ENCODE results near the gene DVL2. TPM values are rescaled to one million over a fixed set of nuclear protein-coding genes. Genes with fewer than 3 reads are reported as not detected.

DVL2 gene
- total and polyA plus RNA-seq, 2 of the 13 experiments (the other 11 are each of a cell fraction or from before 2014, with no cell fraction given), result 5.7 to 38.2 TPM

- TF ChIP-seq, protein P1, sequence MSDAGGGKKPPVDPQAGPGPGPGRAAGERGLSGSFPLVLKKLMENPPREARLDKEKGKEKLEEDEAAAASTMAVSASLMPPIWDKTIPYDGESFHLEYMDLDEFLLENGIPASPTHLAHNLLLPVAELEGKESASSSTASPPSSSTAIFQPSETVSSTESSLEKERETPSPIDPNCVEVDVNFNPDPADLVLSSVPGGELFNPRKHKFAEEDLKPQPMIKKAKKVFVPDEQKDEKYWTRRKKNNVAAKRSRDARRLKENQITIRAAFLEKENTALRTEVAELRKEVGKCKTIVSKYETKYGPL (CRISPR knock-in tag; IDR thresholded peaks at IDR 0.05), result no peak
- TF ChIP-seq, protein P2, sequence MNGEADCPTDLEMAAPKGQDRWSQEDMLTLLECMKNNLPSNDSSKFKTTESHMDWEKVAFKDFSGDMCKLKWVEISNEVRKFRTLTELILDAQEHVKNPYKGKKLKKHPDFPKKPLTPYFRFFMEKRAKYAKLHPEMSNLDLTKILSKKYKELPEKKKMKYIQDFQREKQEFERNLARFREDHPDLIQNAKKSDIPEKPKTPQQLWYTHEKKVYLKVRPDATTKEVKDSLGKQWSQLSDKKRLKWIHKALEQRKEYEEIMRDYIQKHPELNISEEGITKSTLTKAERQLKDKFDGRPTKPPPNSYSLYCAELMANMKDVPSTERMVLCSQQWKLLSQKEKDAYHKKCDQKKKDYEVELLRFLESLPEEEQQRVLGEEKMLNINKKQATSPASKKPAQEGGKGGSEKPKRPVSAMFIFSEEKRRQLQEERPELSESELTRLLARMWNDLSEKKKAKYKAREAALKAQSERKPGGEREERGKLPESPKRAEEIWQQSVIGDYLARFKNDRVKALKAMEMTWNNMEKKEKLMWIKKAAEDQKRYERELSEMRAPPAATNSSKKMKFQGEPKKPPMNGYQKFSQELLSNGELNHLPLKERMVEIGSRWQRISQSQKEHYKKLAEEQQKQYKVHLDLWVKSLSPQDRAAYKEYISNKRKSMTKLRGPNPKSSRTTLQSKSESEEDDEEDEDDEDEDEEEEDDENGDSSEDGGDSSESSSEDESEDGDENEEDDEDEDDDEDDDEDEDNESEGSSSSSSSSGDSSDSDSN (CRISPR knock-in tag; IDR thresholded peaks at IDR 0.05), result no peak; the same call in 1 of the 2 replicates
- TF ChIP-seq CHCHD3 (CRISPR knock-in tag; IDR thresholded peaks at IDR 0.05), result no peak
- TF ChIP-seq CENPBD1 (CRISPR knock-in tag; IDR thresholded peaks at IDR 0.05; ENCODE audit: borderline replicate concordance, low read depth), result 0 out of 2 replicates have a peak, but pooled peaks have one; percentile 58
- 0 out of 2 replicates have a peak, but pooled peaks have one; percentile 33 for TF ChIP-seq ZNF766 (CRISPR knock-in tag; IDR thresholded peaks at IDR 0.05; ENCODE audit: borderline replicate concordance)
- no peak for TF ChIP-seq KIAA2018 (CRISPR knock-in tag; IDR thresholded peaks at IDR 0.05; ENCODE audit: borderline replicate concordance)
- peak; percentile 73; the same call in 1 of the 2 replicates for TF ChIP-seq ELF4 (CRISPR knock-in tag; IDR thresholded peaks at IDR 0.05; ENCODE audit: borderline replicate concordance)
- TF ChIP-seq ZNF329 (CRISPR knock-in tag; IDR thresholded peaks at IDR 0.05; ENCODE audit: low read depth), result 0 out of 2 replicates have a peak, but pooled peaks have one; percentile 43
- TF ChIP-seq NRL (CRISPR knock-in tag; IDR thresholded peaks at IDR 0.05; ENCODE audit: borderline replicate concordance), result peak; percentile 83; the same call in 1 of the 2 replicates
- no peak for TF ChIP-seq DPF2 (CRISPR knock-in tag; IDR thresholded peaks at IDR 0.05; ENCODE audit: borderline replicate concordance, low read depth)
- TF ChIP-seq ZNF530 (CRISPR knock-in tag; IDR thresholded peaks at IDR 0.05; ENCODE audit: low read depth), result no peak
- TF ChIP-seq ZSCAN12 (CRISPR knock-in tag; IDR thresholded peaks at IDR 0.05), result peak; percentile 59; the same call in 1 of the 2 replicates
- no peak for TF ChIP-seq ZNF317 (CRISPR knock-in tag; IDR thresholded peaks at IDR 0.05)
- no peak for TF ChIP-seq ZNF564 (CRISPR knock-in tag; IDR thresholded peaks at IDR 0.05)
- TF ChIP-seq, protein P3, sequence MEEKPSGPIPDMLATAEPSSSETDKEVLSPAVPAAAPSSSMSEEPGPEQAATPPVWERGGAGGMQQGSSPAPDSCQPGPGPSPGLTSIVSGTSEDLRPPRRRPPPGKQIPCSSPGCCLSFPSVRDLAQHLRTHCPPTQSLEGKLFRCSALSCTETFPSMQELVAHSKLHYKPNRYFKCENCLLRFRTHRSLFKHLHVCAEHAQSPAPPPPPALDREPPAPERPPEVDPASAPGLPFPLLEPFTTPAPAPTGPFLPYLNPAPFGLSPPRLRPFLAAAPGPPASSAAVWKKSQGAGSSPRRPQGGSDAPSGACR (CRISPR knock-in tag; IDR thresholded peaks at IDR 0.05), result no peak; the same call in 1 of the 2 replicates
Measured at GRCh38 chr17:7242717-7243452, 8.6 kb upstream of the DVL2 start (continued).

Measured in HepG2 (cell line).